ENCODE results near the gene TMC3.

- TF ChIP-seq CTCF (IDR thresholded peaks at IDR 0.05) (no peak), CBX8 (IDR thresholded peaks at IDR 0.05) (no peak), USF2 (IDR thresholded peaks at IDR 0.05) (no peak), RAD21 (conservative IDR thresholded peaks at IDR 0.05 in 1 of 2, IDR thresholded peaks at IDR 0.05 in 1 of 2) (no peak), MAX (IDR thresholded peaks at IDR 0.05) (no peak), SREBF2 (IDR thresholded peaks at IDR 0.05) (no peak)
These were observed 59.6 kb downstream of the TMC3 start for GRCh38 chr15:81314378-81314777.
